Rectal smooth muscle tissue (tissue), 1 donor: Measurements from ENCODE around the gene NCOA1.
"Not testable (repeated sequence)": the region's sequence is repeated elsewhere in the genome, so short reads cannot be mapped to it uniquely, and the experiment has no call there.

Source experiments
- H3K27ac ChIP-seq: one replicate; pipeline ENCODE4 v1.7.0; 2013; ENCODE audit warnings: low read depth, low read length, inconsistent platforms
- H3K27me3 ChIP-seq: one replicate; pipeline ENCODE4 v1.7.0; 2013; ENCODE audit warnings: low read length; ENCODE audit not compliant: control insufficient read depth, insufficient read depth
- H3K36me3 ChIP-seq: one replicate; pipeline ENCODE4 v1.7.0; 2013; ENCODE audit warnings: low read length; ENCODE audit not compliant: control insufficient read depth, insufficient read depth
- H3K4me1 ChIP-seq: one replicate; pipeline ENCODE4 v1.7.0; 2013; ENCODE audit warnings: low read length; ENCODE audit not compliant: control insufficient read depth, insufficient read depth
- H3K4me3 ChIP-seq: one replicate; pipeline ENCODE4 v1.7.0; 2013; ENCODE audit warnings: low read length
- H3K9ac ChIP-seq: one replicate; pipeline ENCODE4 v1.7.0; 2013; ENCODE audit warnings: low read length

The NCOA1 gene

GRCh38 chr2:24531610-24532009, 40.6 kb downstream of the NCOA1 start:
- H3K27me3 ChIP-seq, H3K27ac ChIP-seq, H3K9ac ChIP-seq, H3K4me3 ChIP-seq, H3K4me1 ChIP-seq, H3K36me3 ChIP-seq: not testable (repeated sequence)

GRCh38 chr2:24532057-24532456, 41.0 kb downstream of the NCOA1 start:
- not testable (repeated sequence) for H3K27me3 ChIP-seq, H3K36me3 ChIP-seq, H3K9ac ChIP-seq, H3K4me3 ChIP-seq, H3K27ac ChIP-seq, H3K4me1 ChIP-seq

GRCh38 chr2:24533574-24533973, 42.5 kb downstream of the NCOA1 start:
- not testable (repeated sequence) for H3K27me3 ChIP-seq, H3K4me3 ChIP-seq, H3K4me1 ChIP-seq, H3K36me3 ChIP-seq, H3K27ac ChIP-seq, H3K9ac ChIP-seq

GRCh38 chr2:24538720-24539119, 47.7 kb downstream of the NCOA1 start:
- no peaks in the 10 kb centered on the region for H3K27me3 ChIP-seq
- no peak overlapping the region for H3K9ac ChIP-seq
- H3K4me3 ChIP-seq: no peak overlapping the region
- no peak overlapping the region for H3K27ac ChIP-seq
- no peaks in the 10 kb centered on the region for H3K36me3 ChIP-seq
- H3K4me1 ChIP-seq: no peaks in the 10 kb centered on the region

- no peak overlapping the region for H3K9ac ChIP-seq
- H3K36me3 ChIP-seq: no peaks in the 10 kb centered on the region
- no peak overlapping the region for H3K27ac ChIP-seq
Observed at GRCh38 chr2:24539258-24539657, 48.2 kb downstream of the NCOA1 start.

GRCh38 chr2:24540011-24540477, 49.0 kb downstream of the NCOA1 start:
- Histone ChIP-seq H3K9ac (no peak overlapping the region), H3K36me3 (no peaks in the 10 kb centered on the region), H3K4me1 (no peaks in the 10 kb centered on the region), H3K4me3 (no peak overlapping the region), H3K27ac (no peak overlapping the region), H3K27me3 (no peaks in the 10 kb centered on the region)

More at GRCh38 chr2:24539258-24539657, 48.2 kb downstream of the NCOA1 start:
- Histone ChIP-seq H3K4me3 (no peak overlapping the region), H3K27me3 (no peaks in the 10 kb centered on the region), H3K4me1 (no peaks in the 10 kb centered on the region)

GRCh38 chr2:24541621-24542020, 50.6 kb downstream of the NCOA1 start:
- Histone ChIP-seq H3K27me3 (no peaks in the 10 kb centered on the region), H3K4me3 (no peak overlapping the region), H3K36me3 (no peaks in the 10 kb centered on the region), H3K9ac (no peak overlapping the region), H3K4me1 (no peaks in the 10 kb centered on the region), H3K27ac (no peak overlapping the region)

- Histone ChIP-seq H3K9ac (no peak overlapping the region), H3K4me3 (no peak overlapping the region), H3K27me3 (no peaks in the 10 kb centered on the region), H3K4me1 (no peaks in the 10 kb centered on the region), H3K36me3 (no peaks in the 10 kb centered on the region), H3K27ac (no peak overlapping the region)
Observed at GRCh38 chr2:24542269-24542872, 51.3 kb downstream of the NCOA1 start.

- Histone ChIP-seq H3K4me3 (no peak overlapping the region), H3K27ac (no peak overlapping the region), H3K4me1 (no peaks in the 10 kb centered on the region), H3K36me3 (no peaks in the 10 kb centered on the region), H3K27me3 (no peaks in the 10 kb centered on the region), H3K9ac (no peak overlapping the region)
Observed at GRCh38 chr2:24543252-24543651, 52.2 kb downstream of the NCOA1 start.

GRCh38 chr2:24544456-24545115, 53.5 kb downstream of the NCOA1 start:
- H3K4me1 ChIP-seq: no peaks in the 10 kb centered on the region

GRCh38 chr2:24546669-24547068, 55.6 kb downstream of the NCOA1 start:
- Histone ChIP-seq H3K4me1 (no peaks in the 10 kb centered on the region), H3K36me3 (no peaks in the 10 kb centered on the region), H3K27me3 (no peaks in the 10 kb centered on the region), H3K9ac (no peak overlapping the region), H3K27ac (no peak overlapping the region), H3K4me3 (no peak overlapping the region)

More at GRCh38 chr2:24544456-24545115, 53.5 kb downstream of the NCOA1 start:
- Histone ChIP-seq H3K27ac (no peak overlapping the region), H3K9ac (no peak overlapping the region), H3K4me3 (no peak overlapping the region), H3K27me3 (no peaks in the 10 kb centered on the region), H3K36me3 (no peaks in the 10 kb centered on the region)

GRCh38 chr2:24548058-24548457, 57.0 kb downstream of the NCOA1 start:
- Histone ChIP-seq H3K27me3 (no peaks in the 10 kb centered on the region), H3K27ac (no peak overlapping the region), H3K36me3 (no peaks in the 10 kb centered on the region), H3K4me1 (no peaks in the 10 kb centered on the region), H3K9ac (no peak overlapping the region), H3K4me3 (no peak overlapping the region)

- H3K4me1 ChIP-seq, H3K36me3 ChIP-seq, H3K27me3 ChIP-seq, H3K4me3 ChIP-seq, H3K9ac ChIP-seq, H3K27ac ChIP-seq: not testable (repeated sequence)
Observed at GRCh38 chr2:24550301-24550700, 59.2 kb downstream of the NCOA1 start.
